Natural killer cell (primary cell): ENCODE measurements around the gene DAPK1. TPM values are rescaled to one million over a fixed set of nuclear protein-coding genes. Genes with fewer than 3 reads are reported as not detected.

ENCODE experiments used
- ATAC-seq, 3 donors: fragments of 150-1000 bp in 2 of 3; fragments of 200-7000 bp in 1 of 3; cut with Tn5 transposase; 1 replicate in 1 of 3; 2 replicates in 2 of 3; pipeline ENCODE4 v1.10.0; 2021; ENCODE audit warnings: mild to moderate bottlenecking in 2 of 3, moderate library complexity in 2 of 3
- DNase-seq, 2 donors: peaks; one replicate each; pipeline versions ENCODE4 v3.0.0 to v3.0.0-alpha.2; 2013 to 2021; ENCODE audit warnings: mixed read lengths in 1 of 2
- H3K27ac ChIP-seq: one replicate; pipeline ENCODE4 v1.5.1; 2013; ENCODE audit warnings: mild to moderate bottlenecking, low read length
- H3K27me3 ChIP-seq: one replicate; pipeline ENCODE4 v1.6.1; 2013; ENCODE audit warnings: low read length; ENCODE audit not compliant: control insufficient read depth, insufficient read depth
- H3K36me3 ChIP-seq: one replicate; pipeline ENCODE4 v1.6.1; 2013; ENCODE audit warnings: low read length; ENCODE audit not compliant: control insufficient read depth, insufficient read depth
- H3K4me1 ChIP-seq: one replicate; pipeline ENCODE4 v1.6.1; 2013; ENCODE audit warnings: low read length; ENCODE audit not compliant: control insufficient read depth, insufficient read depth
- H3K4me3 ChIP-seq: one replicate; pipeline ENCODE4 v1.5.1; 2013; ENCODE audit warnings: low read length
- H3K9me3 ChIP-seq: one replicate; pipeline ENCODE4 v1.6.1; 2013; ENCODE audit warnings: low read length; ENCODE audit not compliant: control insufficient read depth, insufficient read depth
- H3K27ac Mint-ChIP-seq, 2 donors: one replicate each; pipeline ENCODE4 v1.8.0; 2022; ENCODE audit warnings: mild to moderate bottlenecking in 2 of 2, mixed read lengths in 2 of 2, moderate library complexity in 1 of 2
- H3K27me3 Mint-ChIP-seq, 2 donors: one replicate each; pipeline ENCODE4 v1.8.0; 2022; ENCODE audit warnings: low read depth in 2 of 2, mixed read lengths in 2 of 2
- H3K36me3 Mint-ChIP-seq: one replicate; pipeline ENCODE4 v1.8.0; 2022; ENCODE audit warnings: mixed read lengths
- H3K4me1 Mint-ChIP-seq, 2 donors: one replicate each; pipeline ENCODE4 v1.8.0; 2022; ENCODE audit warnings: mixed read lengths in 2 of 2
- H3K4me3 Mint-ChIP-seq: one replicate; pipeline ENCODE4 v1.8.0; 2022; ENCODE audit warnings: mild to moderate bottlenecking, moderate library complexity, mixed read lengths
- H3K9me3 Mint-ChIP-seq, 2 donors: one replicate each; pipeline ENCODE4 v1.8.0; 2022; ENCODE audit warnings: mixed read lengths in 2 of 2
- CTCF ChIP-seq: fragments of 200-600 bp; IDR thresholded peaks from one replicate; pipeline ENCODE4 v1.8.0; 2022; ENCODE audit warnings: antibody characterized with exemption
- WGBS: methylation state at CpG from one replicate; pipeline ENCODE4 v1.1.7; 2013; ENCODE audit warnings: missing lambda C conversion rate; ENCODE audit not compliant: insufficient coverage; 5-methylcytosine and 5-hydroxymethylcytosine counted together
- intact Hi-C: fragments of 100-400 bp; cut with micrococcal nuclease; formaldehyde crosslinking; loops from one replicate; pipeline ENCODE4 v1.14.2; 2022
- total RNA-seq, 4 donors: library from RNA; stranded (reverse); fragments of 120-200 nt in 1 of 4; gene quantifications; one replicate each; pipeline versions ENCODE4 v1.2.3 to v1.2.4, GENCODE V29; 2013 to 2022

The DAPK1 gene
- total RNA-seq, 3 donors from 2014 or later (not counting 1 experiment from before 2014, with no cell fraction given): 12.2 to 26.5 (median 22.7) TPM

GRCh38 chr9:87683751-87684626 is 186.3 kb downstream of the DAPK1 start:
- Histone ChIP-seq H3K27ac (no peak overlapping the region), H3K4me1 (no peaks in the 10 kb centered on the region), H3K36me3 (no peaks in the 10 kb centered on the region), H3K27me3 (no peaks in the 10 kb centered on the region), H3K4me3 (no peak overlapping the region), H3K9me3 (no peaks in the 10 kb centered on the region)
- WGBS: 86% methylated on average over 24 of the region's 24 CpGs
- intact Hi-C loops: no loop called here
- Mint-ChIP-seq H3K4me1 (peaks cover 6% of the 10 kb centered on the region in 2 donors), H3K4me3 (no peak overlapping the region), H3K27ac (no peak overlapping the region), H3K9me3 (no peaks in the 10 kb centered on the region), H3K36me3 (no peaks in the 10 kb centered on the region), H3K27me3 (no peaks in the 10 kb centered on the region)
- TF ChIP-seq CTCF: no peak
- DNase-seq: no peak
- ATAC-seq: peak in 1 of 3 donors; percentile 35

DNA sequence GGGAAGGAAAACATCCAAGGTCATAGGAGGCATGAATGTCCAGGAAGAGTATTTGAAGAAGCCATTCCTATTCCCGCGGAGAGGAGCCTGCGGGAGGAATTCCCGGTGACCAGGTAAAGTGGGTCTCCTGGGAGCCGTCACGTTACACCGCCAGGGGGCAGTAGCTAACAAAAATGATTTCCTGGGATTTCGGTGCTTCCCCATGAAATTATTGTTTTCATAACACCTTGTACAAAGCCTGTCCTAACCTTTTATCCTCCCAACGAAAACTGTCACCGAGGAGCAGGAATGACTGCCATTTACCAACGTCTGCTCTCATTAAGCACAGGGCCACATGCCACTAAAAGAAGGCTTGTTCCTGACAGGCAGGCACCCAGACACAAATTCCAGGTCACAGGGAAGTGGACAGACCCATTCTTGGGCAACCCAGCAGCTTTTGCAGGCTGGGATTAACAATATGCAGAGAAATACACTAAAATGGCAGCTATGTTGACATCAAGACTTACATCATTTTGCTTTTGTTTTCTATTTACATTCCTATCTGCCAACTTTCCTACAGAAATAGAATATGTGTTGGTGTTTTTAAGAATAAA is 187.1 kb downstream of the DAPK1 start:
- TF ChIP-seq CTCF: no peak
- WGBS: 85% methylated on average over 11 of the region's 11 CpGs
- peaks cover 6% of the 10 kb centered on the region in 2 donors for H3K4me1 Mint-ChIP-seq
- DNase-seq: no peak
- H3K4me3 ChIP-seq: no peak overlapping the region
- no peak overlapping the region for H3K27ac ChIP-seq
- H3K9me3 Mint-ChIP-seq: no peaks in the 10 kb centered on the region
- no peak for ATAC-seq
- no peak overlapping the region for H3K4me3 Mint-ChIP-seq
- no peaks in the 10 kb centered on the region for H3K27me3 Mint-ChIP-seq
- no peaks in the 10 kb centered on the region for H3K9me3 ChIP-seq
- no peaks in the 10 kb centered on the region for H3K4me1 ChIP-seq
- H3K27ac Mint-ChIP-seq: no peak overlapping the region
- no peaks in the 10 kb centered on the region for H3K36me3 ChIP-seq
- H3K36me3 Mint-ChIP-seq: no peaks in the 10 kb centered on the region
- intact Hi-C loops: no loop called here
- no peaks in the 10 kb centered on the region for H3K27me3 ChIP-seq

DNA sequence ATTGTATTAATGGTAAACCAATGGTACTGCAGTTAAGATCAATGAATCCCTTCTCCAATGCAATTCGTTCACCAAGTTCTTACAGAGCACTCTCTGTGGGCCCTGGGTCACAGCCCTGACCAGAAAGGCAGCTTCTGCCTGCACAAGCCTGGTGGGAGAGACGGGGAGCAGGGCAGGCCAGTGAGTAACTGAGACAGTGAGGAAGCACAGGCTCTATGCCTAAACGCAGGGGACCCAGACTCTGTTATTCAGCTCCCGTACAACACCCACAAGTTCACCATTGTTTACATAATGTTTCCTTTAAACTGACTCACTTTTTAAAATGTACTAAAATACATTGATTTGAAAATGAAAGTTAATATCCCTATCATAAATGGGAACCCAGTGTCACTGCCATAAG is 187.8 kb downstream of the DAPK1 start:
- TF ChIP-seq CTCF: no peak
- no peaks in the 10 kb centered on the region for H3K9me3 ChIP-seq
- intact Hi-C loops: no loop called here
- Mint-ChIP-seq H3K4me1 (peaks cover 6% of the 10 kb centered on the region in 2 donors), H3K27me3 (no peaks in the 10 kb centered on the region), H3K9me3 (no peaks in the 10 kb centered on the region), H3K4me3 (peak overlapping the region; percentile 40), H3K36me3 (no peaks in the 10 kb centered on the region), H3K27ac (no peak overlapping the region)
- H3K4me1 ChIP-seq: no peaks in the 10 kb centered on the region
- no peak for DNase-seq
- no peak overlapping the region for H3K27ac ChIP-seq
- H3K36me3 ChIP-seq: no peaks in the 10 kb centered on the region
- no peak overlapping the region for H3K4me3 ChIP-seq
- no peak for ATAC-seq
- no peaks in the 10 kb centered on the region for H3K27me3 ChIP-seq
- WGBS: 71% methylated on average over 3 of the region's 4 CpGs
